ENCODE data around the gene TMEM143.

GRCh38 chr19:48311384-48311783 is 52.4 kb downstream of the TMEM143 start:
- TF ChIP-seq CTCF (IDR thresholded peaks at IDR 0.05) (no peak), POLR2A (IDR thresholded peaks at IDR 0.05) (no peak)
